Left ventricle myocardium inferior (tissue), 1 donor: Measurements from ENCODE around the gene PRR14. TPM values are rescaled to one million over a fixed set of nuclear protein-coding genes. Genes with fewer than 3 reads are reported as not detected.

ENCODE experiments used
- DNase-seq: peaks from one replicate; pipeline ENCODE4 v3.0.0-alpha.2; 2020
- H3K27ac ChIP-seq: fragments of 200-600 bp; replicated peaks from 2 replicates; pipeline ENCODE4 v1.8.0; 2021
- H3K27me3 ChIP-seq: fragments of 200-600 bp; 2 replicates; pipeline ENCODE4 v1.8.0; 2021; ENCODE audit warnings: low read depth
- H3K36me3 ChIP-seq: fragments of 200-600 bp; 2 replicates; pipeline ENCODE4 v1.8.0; 2021
- H3K4me1 ChIP-seq: fragments of 200-600 bp; 2 replicates; pipeline ENCODE4 v1.8.0; 2021
- H3K4me3 ChIP-seq: fragments of 200-600 bp; 2 replicates; pipeline ENCODE4 v1.8.0; 2021; ENCODE audit warnings: mild to moderate bottlenecking, moderate library complexity
- H3K9me3 ChIP-seq: fragments of 200-600 bp; replicated peaks from 2 replicates; pipeline ENCODE4 v1.8.0; 2021
- CTCF ChIP-seq: fragments of 200-600 bp; IDR thresholded peaks from 2 replicates; pipeline ENCODE4 v1.8.0; 2021; ENCODE audit warnings: antibody characterized with exemption, mild to moderate bottlenecking, borderline replicate concordance
- intact Hi-C: fragments of 100-400 bp; cut with micrococcal nuclease; formaldehyde crosslinking; loops from one replicate; pipeline ENCODE4 v1.11.0; 2022
- total RNA-seq: library from RNA; stranded (reverse); fragmentation: NEBNext Ultra II Directional; extraction: Animal tissue kit (Norgen Biotek cat#: 25700); gene quantifications from one replicate; pipeline ENCODE4 v1.2.1, GENCODE V29; 2021
- donor health status: DM: no; HTN: yes; CAD: no; lungs with severe emphysema.

The PRR14 gene
- total RNA-seq, 1 donor from 2014 or later, result 15.4 TPM

GRCh38 chr16:30647274-30647571 lies 3.5 kb upstream of the PRR14 start:
- H3K9me3 ChIP-seq, result no peaks in the 10 kb centered on the region
- intact Hi-C loops, result no loop called here
- H3K27ac ChIP-seq, result no peak overlapping the region
- H3K27me3 ChIP-seq, result no peaks in the 10 kb centered on the region
- no peak for DNase-seq
- H3K4me3 ChIP-seq, result no peak overlapping the region
- peaks cover 23% of the 10 kb centered on the region for H3K4me1 ChIP-seq
- TF ChIP-seq CTCF, result no peak
- no peaks in the 10 kb centered on the region for H3K36me3 ChIP-seq

GRCh38 chr16:30649725-30650368 lies 913 bp upstream of the PRR14 start:
- no peak for TF ChIP-seq CTCF
- Histone ChIP-seq H3K4me3 (peak overlapping the region; percentile 90), H3K9me3 (no peaks in the 10 kb centered on the region), H3K27me3 (no peaks in the 10 kb centered on the region), H3K36me3 (peaks cover 25% of the 10 kb centered on the region), H3K27ac (peak overlapping the region; percentile 96), H3K4me1 (peaks cover 29% of the 10 kb centered on the region)
- DNase-seq, result no peak
- intact Hi-C loops, result no loop called here

GRCh38 chr16:30651124-30652004 lies 604 bp downstream of the PRR14 start:
- Histone ChIP-seq H3K36me3 (peaks cover 40% of the 10 kb centered on the region), H3K27me3 (no peaks in the 10 kb centered on the region), H3K9me3 (no peaks in the 10 kb centered on the region), H3K4me3 (peak overlapping the region; percentile 90), H3K4me1 (peaks cover 30% of the 10 kb centered on the region), H3K27ac (peak overlapping the region; percentile 96)
- DNase-seq, result peak; percentile 74
- peak; percentile 73 for TF ChIP-seq CTCF
- intact Hi-C loops, result no loop called here

GRCh38 chr16:30652005-30652296 lies 1.2 kb downstream of the PRR14 start:
- peak overlapping the region; percentile 96 for H3K27ac ChIP-seq
- H3K9me3 ChIP-seq, result no peaks in the 10 kb centered on the region
- H3K4me3 ChIP-seq, result peak overlapping the region; percentile 90
- peaks cover 44% of the 10 kb centered on the region for H3K36me3 ChIP-seq
- TF ChIP-seq CTCF, result no peak
- intact Hi-C loops, result no loop called here
- no peaks in the 10 kb centered on the region for H3K27me3 ChIP-seq
- DNase-seq, result no peak
- peaks cover 36% of the 10 kb centered on the region for H3K4me1 ChIP-seq

GRCh38 chr16:30652718-30653117 lies 2.0 kb downstream of the PRR14 start:
- no peaks in the 10 kb centered on the region for H3K9me3 ChIP-seq
- TF ChIP-seq CTCF, result no peak
- H3K36me3 ChIP-seq, result peaks cover 44% of the 10 kb centered on the region
- intact Hi-C loops, result no loop called here
- no peak for DNase-seq
- peaks cover 43% of the 10 kb centered on the region for H3K4me1 ChIP-seq
- no peaks in the 10 kb centered on the region for H3K27me3 ChIP-seq
- no peak overlapping the region for H3K27ac ChIP-seq
- H3K4me3 ChIP-seq, result peak overlapping the region; percentile 90
